Testis (tissue), 2 donors: Measurements from ENCODE around the gene BAG2.

ENCODE experiments used
- CTCF ChIP-seq, 3 experiments: fragments of 450-650 bp in 2 of 3; fragments of 200-600 bp in 1 of 3; sonication (generic) in 1 of 3; IDR thresholded peaks; one replicate each; pipeline ENCODE4 v1.5.1; 2016 to 2019; ENCODE audit warnings: antibody characterized with exemption in 3 of 3, mild to moderate bottlenecking in 2 of 3, moderate library complexity in 1 of 3
- POLR2A ChIP-seq: fragments of 450-650 bp; IDR thresholded peaks from one replicate; pipeline ENCODE4 v1.6.1; 2017; ENCODE audit warnings: antibody characterized with exemption, mild to moderate bottlenecking, moderate library complexity

- TF ChIP-seq POLR2A: no peak
- no peak for TF ChIP-seq CTCF (IDR thresholded peaks at IDR 0.05)
Measured at GRCh38 chr6:57159127-57159526, 13.0 kb upstream of the BAG2 start.
